ENCODE data around the gene VPS51. TPM values are rescaled to one million over a fixed set of nuclear protein-coding genes. Genes with fewer than 3 reads are reported as not detected.
A peak's percentile ranks its signal among the peaks of the same experiment; 100 is the strongest.

VPS51 gene
- total RNA-seq, 1 experiment from 2014 or later: 113 TPM

DNA sequence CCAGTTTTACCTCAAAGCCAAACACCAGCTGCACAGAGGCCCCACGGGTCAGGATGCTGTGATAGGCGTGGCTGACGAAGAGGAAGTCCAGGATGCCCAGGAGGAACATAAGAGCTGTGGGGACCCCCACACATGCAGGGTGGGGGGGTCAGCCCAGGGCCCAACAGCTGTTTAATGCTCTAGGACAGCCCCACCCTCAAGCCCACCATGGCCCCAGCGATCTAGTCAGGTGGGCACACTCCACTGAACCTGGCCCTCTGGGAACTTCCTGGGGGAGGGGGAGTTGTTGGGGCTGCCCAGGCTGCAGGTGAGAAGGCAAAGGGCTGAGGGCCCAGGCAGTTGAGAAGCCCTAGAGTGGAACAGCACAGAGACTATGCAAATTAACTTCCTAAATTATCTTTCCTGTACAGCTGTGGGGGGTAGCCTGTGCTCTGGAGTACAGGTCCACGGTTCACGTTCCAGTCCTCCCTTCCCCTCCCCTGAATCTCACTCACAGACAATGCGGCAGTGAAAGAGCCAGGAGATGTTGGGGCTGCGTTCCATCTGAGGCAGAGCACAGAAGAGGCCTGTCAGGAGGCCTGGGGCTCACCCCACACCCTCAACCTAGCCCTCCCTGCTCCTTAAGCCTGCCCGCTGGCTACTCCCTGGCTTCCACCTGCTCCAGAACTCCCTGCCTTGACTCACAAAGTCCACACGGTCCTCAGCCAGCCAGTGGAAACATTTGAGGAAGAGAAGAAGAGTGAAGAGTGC is 36.4 kb downstream of the VPS51 start:
- TF ChIP-seq, protein P1, sequence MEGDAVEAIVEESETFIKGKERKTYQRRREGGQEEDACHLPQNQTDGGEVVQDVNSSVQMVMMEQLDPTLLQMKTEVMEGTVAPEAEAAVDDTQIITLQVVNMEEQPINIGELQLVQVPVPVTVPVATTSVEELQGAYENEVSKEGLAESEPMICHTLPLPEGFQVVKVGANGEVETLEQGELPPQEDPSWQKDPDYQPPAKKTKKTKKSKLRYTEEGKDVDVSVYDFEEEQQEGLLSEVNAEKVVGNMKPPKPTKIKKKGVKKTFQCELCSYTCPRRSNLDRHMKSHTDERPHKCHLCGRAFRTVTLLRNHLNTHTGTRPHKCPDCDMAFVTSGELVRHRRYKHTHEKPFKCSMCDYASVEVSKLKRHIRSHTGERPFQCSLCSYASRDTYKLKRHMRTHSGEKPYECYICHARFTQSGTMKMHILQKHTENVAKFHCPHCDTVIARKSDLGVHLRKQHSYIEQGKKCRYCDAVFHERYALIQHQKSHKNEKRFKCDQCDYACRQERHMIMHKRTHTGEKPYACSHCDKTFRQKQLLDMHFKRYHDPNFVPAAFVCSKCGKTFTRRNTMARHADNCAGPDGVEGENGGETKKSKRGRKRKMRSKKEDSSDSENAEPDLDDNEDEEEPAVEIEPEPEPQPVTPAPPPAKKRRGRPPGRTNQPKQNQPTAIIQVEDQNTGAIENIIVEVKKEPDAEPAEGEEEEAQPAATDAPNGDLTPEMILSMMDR (conservative IDR thresholded peaks at IDR 0.05): no peak
- TF ChIP-seq EZH2 (IDR thresholded peaks at IDR 0.05; ENCODE audit: low read depth): no peak
- POLR2A ChIA-PET (ENCODE audit: unreplicated experiment): no interaction called here
- peaks cover 43% of the 10 kb centered on the region for H3K36me3 ChIP-seq (ENCODE audit: low read depth)

DNA sequence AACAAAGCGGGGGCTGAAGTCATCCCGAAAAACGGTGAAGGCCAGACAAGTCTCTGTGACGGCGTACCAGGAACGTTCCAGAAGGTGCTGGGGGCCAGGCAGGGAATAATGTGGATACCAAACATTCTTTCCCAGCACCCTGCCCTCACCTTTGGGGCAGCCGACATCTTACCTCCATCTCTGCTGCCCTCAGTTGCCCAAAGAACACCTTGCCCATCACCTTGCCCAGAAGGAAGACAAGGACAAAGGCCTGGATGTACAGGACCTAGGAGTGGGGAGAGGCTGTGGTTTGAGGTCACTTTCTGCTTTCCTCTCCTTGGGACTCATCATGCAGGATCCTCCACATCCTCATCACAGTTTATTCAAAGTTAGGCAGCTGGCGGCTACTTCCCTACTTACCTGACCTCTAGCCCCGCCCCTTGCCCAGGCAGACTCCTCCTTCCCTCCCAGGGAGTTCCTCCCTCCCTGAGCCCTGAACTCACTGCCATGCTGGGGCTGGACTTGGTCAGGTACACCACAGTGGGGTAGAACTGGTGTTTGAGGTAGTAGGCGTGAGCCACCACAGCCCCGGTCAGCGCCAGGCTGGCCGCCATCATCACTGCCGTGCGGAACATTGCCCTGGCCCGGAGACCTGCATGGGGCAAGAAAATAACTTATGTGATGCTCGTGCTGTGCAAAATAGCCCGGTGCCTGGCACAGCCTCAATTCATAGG is 37.1 kb downstream of the VPS51 start:
- Histone ChIP-seq H3K4me2 (peak overlapping the region; percentile 89), H3K4me1 (replicated peaks; ENCODE audit: insufficient read depth) (peaks cover 19% of the 10 kb centered on the region), H3K9me3 (ENCODE audit: insufficient read depth, low read depth) (no peaks in the 10 kb centered on the region), H3F3A (ENCODE audit: insufficient read depth, low read depth) (peaks cover 42% of the 10 kb centered on the region), H3K79me2 (ENCODE audit: low read depth) (peaks cover 35% of the 10 kb centered on the region), H3K4me3 (peak overlapping the region; percentile 92), H2AFZ (peak overlapping the region; percentile 75; the same call in 1 of the 2 replicates), H3K27me3 (ENCODE audit: insufficient read depth, low read depth) (no peaks in the 10 kb centered on the region), H3K27ac (peak overlapping the region; percentile 92), H3K9me2 (ENCODE audit: insufficient read depth) (no peaks in the 10 kb centered on the region), H4K20me1 (ENCODE audit: insufficient read depth) (peaks cover 32% of the 10 kb centered on the region), H3K36me3 (ENCODE audit: low read depth) (peaks cover 35% of the 10 kb centered on the region)
- TF ChIP-seq EZH2 (IDR thresholded peaks at IDR 0.05; ENCODE audit: low read depth): no peak
- TF ChIP-seq, protein P1 (conservative IDR thresholded peaks at IDR 0.05): 0 out of 2 replicates have a peak, but pooled peaks have one; percentile 0
- intact Hi-C loops (cut with micrococcal nuclease; ENCODE audit: unreplicated experiment): no loop called here
- ChIA-PET POLR2A (ENCODE audit: unreplicated experiment) (interaction anchor here (0.6 to 0.7 kb wide), 2 partner anchors 37 to 67 kb away, joined by 4 to 16 read pairs; no protein-coding TSS in a partner anchor), CTCF (no interaction called here)
- BruUV-seq (replicated peaks): no TSS peak
- peak; percentile 82 to 83 for DNase-seq

More for the DNA sequence above, 36.4 kb downstream of the VPS51 start:
- DNase-seq: no peak
- H3K9me2 ChIP-seq (ENCODE audit: insufficient read depth): no peaks in the 10 kb centered on the region
- intact Hi-C loops (cut with micrococcal nuclease; ENCODE audit: unreplicated experiment): no loop called here
- H3K27me3 ChIP-seq (ENCODE audit: insufficient read depth, low read depth): no peaks in the 10 kb centered on the region
- peak overlapping the region; percentile 92; the same call in 1 of the 2 replicates for H3K4me3 ChIP-seq
- H3K27ac ChIP-seq: no peak overlapping the region
- H4K20me1 ChIP-seq (ENCODE audit: insufficient read depth): peaks cover 34% of the 10 kb centered on the region
- no TSS peak for BruUV-seq (replicated peaks)
- H3K9me3 ChIP-seq (ENCODE audit: insufficient read depth, low read depth): no peaks in the 10 kb centered on the region
- peaks cover 49% of the 10 kb centered on the region for H3F3A ChIP-seq (ENCODE audit: insufficient read depth, low read depth)
- peaks cover 19% of the 10 kb centered on the region for H3K4me1 ChIP-seq (replicated peaks; ENCODE audit: insufficient read depth)
- no peak overlapping the region for H2AFZ ChIP-seq
- peaks cover 35% of the 10 kb centered on the region for H3K79me2 ChIP-seq (ENCODE audit: low read depth)
- CTCF ChIA-PET: no interaction called here
- H3K4me2 ChIP-seq: peak overlapping the region; percentile 89

DNA sequence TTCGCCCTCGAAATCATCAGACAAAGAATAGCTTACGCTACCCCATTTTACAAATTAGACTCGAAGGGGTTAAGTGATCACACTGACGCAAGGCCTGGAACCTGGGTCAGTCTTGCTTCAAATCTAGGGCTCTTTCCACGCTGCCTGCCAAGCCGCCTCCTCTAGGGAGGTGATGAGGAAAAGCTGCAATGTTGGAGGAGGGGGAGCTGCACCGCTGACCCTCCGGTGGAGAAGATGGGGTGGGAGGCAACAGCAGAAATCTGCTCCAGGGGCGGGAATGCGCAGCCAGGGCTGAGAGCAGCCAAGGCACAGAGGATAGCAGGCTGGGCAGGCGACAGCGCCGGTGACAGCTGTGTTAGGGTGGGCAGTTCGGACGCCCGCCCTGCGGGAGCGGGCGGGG is 37.7 kb downstream of the VPS51 start:
- Histone ChIP-seq H3K27ac (peak overlapping the region; percentile 92), H3K4me3 (peak overlapping the region; percentile 92), H3K4me2 (peak overlapping the region; percentile 89), H4K20me1 (ENCODE audit: insufficient read depth) (peaks cover 31% of the 10 kb centered on the region), H3K9me3 (ENCODE audit: insufficient read depth, low read depth) (no peaks in the 10 kb centered on the region), H3F3A (ENCODE audit: insufficient read depth, low read depth) (peaks cover 40% of the 10 kb centered on the region), H3K9me2 (ENCODE audit: insufficient read depth) (no peaks in the 10 kb centered on the region), H3K27me3 (ENCODE audit: insufficient read depth, low read depth) (no peaks in the 10 kb centered on the region), H3K79me2 (ENCODE audit: low read depth) (peaks cover 35% of the 10 kb centered on the region), H3K36me3 (ENCODE audit: low read depth) (peaks cover 35% of the 10 kb centered on the region), H2AFZ (peak overlapping the region; percentile 75), H3K4me1 (replicated peaks; ENCODE audit: insufficient read depth) (peaks cover 19% of the 10 kb centered on the region)
- no peak for DNase-seq
- intact Hi-C loops (cut with micrococcal nuclease; ENCODE audit: unreplicated experiment): no loop called here
- no TSS peak for BruUV-seq (replicated peaks)
- CTCF ChIA-PET: no interaction called here
- POLR2A ChIA-PET (ENCODE audit: unreplicated experiment): interaction anchor here (0.6 to 0.7 kb wide), 2 partner anchors 37 to 66 kb away, joined by 4 to 16 read pairs; no protein-coding TSS in a partner anchor
- no peak for TF ChIP-seq EZH2 (IDR thresholded peaks at IDR 0.05; ENCODE audit: low read depth)
- TF ChIP-seq, protein P1 (conservative IDR thresholded peaks at IDR 0.05): no peak
